DND-41 (cell line): ENCODE measurements around the gene LTA4H.

ENCODE experiments used
- CTCF ChIP-seq: IDR thresholded peaks from 2 replicates; pipeline ENCODE4 v1.5.1; 2012; ENCODE audit warnings: borderline replicate concordance, low read length, moderate library complexity, mild to moderate bottlenecking; ENCODE audit not compliant: poor library complexity, severe bottlenecking; ENCODE audit errors: extremely low read depth
- EZH2 ChIP-seq: IDR thresholded peaks from 3 replicates; pipeline ENCODE4 v1.6.1; 2012; ENCODE audit warnings: borderline replicate concordance, low read depth, mild to moderate bottlenecking, moderate library complexity, low read length, inconsistent platforms; ENCODE audit not compliant: severe bottlenecking

DNA sequence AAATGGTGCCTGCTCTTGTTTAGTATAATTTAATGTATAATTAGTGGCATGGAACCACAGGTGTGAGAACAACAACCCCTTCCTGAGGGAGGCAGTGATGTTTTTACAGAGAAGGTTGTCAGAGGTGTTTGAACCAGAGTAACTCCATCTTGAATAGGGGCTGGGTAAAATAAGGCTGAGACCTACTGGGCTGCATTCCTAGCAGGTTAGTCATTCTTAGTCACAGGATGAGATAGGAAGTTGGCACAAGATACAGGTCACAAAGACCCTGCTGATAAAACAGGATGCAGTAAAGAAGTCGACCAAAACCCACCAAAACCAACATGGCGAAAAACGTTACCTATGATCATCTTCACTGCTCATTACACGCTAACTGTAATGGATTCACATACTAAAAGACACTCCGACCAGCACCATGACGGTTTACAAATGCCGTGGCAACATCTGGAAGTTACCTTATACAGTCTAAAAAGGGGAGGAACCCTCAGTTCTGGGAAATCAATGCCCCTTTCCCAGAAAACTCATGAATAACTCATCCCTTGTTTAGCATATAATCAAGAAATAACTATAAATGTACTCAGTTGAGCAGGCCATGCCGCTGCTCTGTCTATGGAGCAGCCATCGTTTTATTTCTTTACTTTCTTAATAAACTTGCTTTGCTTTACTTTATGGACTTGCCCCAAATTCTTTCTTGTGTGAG, 47.8 kb upstream of the LTA4H start:
- TF ChIP-seq CTCF = no peak
- TF ChIP-seq EZH2 = no peak
